Medulla oblongata (tissue), 1 donor: ENCODE data around the gene TNIP2.

ENCODE experiments used
- DNase-seq: peaks from one replicate; pipeline ENCODE4 v3.0.0-alpha.2; 2015; ENCODE audit errors: extremely low spot score

Gene TNIP2, protein sequence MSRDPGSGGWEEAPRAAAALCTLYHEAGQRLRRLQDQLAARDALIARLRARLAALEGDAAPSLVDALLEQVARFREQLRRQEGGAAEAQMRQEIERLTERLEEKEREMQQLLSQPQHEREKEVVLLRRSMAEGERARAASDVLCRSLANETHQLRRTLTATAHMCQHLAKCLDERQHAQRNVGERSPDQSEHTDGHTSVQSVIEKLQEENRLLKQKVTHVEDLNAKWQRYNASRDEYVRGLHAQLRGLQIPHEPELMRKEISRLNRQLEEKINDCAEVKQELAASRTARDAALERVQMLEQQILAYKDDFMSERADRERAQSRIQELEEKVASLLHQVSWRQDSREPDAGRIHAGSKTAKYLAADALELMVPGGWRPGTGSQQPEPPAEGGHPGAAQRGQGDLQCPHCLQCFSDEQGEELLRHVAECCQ

DNA sequence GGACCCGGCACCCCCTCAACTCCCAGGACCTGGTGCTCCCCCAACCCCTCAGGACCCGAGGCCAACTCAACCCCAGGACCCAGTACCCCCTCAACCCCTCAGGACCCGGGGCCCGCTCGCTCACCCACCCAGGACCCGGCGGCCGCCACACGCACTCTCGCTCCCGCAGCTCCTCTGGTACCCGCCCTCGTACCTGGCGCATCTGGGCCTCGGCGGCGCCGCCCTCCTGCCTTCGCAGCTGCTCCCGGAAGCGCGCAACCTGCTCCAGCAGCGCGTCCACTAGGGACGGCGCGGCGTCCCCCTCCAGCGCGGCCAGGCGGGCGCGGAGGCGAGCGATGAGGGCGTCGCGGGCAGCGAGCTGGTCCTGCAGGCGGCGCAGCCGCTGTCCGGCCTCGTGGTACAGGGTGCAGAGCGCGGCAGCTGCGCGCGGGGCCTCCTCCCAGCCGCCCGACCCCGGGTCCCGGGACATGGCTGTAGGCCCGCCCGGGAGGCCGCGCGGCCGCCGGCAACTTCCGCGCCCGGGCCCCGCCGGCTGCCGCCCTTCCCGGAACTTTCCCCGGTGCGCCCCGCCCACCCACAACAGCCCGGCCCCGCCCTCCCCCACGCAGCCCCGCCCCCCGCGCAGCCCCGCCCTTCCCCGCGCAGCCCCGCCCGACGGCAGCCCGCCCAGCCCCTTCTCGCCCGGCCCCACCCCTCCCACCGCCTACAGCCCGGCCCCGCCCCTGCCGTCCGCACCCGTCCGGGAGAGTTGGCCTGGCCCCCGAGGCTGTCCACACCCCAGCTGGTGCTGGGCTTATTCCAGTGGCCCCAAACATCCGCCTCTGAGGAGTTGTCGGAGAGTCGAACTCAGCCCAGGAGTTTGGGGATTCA is at the start of gene TNIP2:
Gene TNIP2, minus strand, starts transcription at position 516 of the 870 bp plus-strand sequence. Its CDS starts 47 bp downstream, at position 469.
- DNase-seq: peak; percentile 68

DNA sequence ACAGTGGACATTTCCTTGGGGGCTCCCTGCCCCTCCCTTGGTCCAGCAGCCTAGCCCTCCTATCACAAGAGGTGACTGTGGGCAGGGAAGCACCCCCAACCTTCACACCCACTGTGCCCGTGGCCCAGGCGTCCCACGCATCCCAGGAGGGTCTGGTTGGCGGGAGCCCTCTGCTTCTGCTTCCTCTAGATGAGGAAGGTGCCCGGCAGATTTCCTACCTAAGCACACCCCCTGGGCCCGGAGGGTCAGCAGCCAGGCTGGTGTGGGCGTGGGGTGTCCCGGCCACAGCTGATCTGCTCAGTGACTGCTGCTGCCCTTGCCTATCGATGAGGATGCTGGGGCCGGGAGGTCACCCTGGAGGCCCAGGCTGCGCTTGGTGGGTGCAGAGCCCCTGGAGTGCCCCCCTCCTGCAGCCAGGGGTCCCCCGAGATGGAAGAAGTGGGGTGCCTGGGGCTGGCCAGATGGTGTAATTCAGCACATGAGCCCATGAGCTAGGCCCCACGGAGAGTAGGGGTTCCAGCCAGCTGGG is 48.9 kb upstream of the TNIP2 start:
- DNase-seq: no peak

DNA sequence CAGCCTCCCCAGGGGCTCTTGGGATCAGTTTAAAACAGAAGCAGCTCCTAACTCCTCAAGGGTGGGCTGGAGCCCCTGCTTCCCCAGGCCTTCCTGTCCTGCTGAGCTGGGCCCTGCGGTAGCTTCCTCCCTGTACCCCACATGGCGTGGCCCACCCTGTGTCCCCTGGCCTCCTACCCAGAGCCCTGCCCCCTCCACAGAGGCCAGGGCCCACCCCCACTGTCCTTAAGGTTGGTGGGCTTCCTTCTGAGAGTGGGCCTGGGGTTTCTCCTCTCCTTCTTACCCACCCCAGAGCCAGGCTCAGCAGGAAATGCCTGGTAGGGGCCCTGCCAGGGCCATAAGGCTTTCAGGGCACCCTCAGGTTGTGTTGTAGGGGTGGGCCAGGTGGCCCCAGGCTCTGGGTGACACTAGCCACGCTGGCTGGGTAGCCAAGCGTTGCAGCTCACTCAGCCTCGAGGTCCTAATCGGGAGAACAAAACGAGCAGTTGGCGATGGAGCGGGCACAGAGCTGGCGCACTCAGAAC is 48.4 kb upstream of the TNIP2 start:
- no peak for DNase-seq

DNA sequence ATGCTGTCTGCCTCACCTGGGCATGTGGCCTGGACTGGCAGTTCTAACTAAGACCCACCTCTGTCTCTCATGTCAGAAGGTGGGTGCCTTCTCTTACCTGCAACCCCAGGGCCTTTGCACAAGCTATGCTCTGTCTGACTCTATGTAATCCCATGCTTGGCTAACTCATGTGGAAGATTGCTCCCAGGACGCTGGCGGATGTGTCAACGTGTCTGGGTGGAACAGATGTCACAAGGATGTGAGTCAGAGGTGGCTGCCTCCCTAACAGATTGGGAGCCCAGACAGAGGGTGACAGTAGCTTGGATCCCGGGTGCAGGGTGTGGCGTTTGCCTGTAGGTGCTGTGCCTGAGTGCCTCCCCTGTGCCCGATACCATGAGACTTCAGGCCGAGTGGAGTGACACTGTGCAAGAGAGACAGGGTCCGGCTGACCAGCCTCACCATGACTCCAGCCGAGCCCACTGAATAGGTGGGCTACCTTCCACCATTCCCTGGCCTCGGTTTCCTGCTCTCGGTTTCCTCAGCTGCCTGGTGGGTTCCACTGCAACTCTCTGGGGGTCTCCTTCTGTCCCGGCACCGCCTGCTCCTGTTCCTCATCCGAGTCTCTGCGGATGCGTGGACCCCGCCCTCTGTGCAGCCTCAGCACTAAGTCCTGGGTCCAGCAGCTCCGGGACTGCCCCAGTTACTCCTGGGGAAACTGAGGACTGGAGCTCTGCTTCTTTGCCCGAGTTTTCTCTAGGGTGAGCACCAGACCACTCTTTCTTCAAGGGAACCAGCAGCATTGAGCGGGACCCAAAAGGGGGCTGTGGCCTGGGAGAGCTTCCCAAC is 47.7 kb upstream of the TNIP2 start:
- no peak for DNase-seq

DNA sequence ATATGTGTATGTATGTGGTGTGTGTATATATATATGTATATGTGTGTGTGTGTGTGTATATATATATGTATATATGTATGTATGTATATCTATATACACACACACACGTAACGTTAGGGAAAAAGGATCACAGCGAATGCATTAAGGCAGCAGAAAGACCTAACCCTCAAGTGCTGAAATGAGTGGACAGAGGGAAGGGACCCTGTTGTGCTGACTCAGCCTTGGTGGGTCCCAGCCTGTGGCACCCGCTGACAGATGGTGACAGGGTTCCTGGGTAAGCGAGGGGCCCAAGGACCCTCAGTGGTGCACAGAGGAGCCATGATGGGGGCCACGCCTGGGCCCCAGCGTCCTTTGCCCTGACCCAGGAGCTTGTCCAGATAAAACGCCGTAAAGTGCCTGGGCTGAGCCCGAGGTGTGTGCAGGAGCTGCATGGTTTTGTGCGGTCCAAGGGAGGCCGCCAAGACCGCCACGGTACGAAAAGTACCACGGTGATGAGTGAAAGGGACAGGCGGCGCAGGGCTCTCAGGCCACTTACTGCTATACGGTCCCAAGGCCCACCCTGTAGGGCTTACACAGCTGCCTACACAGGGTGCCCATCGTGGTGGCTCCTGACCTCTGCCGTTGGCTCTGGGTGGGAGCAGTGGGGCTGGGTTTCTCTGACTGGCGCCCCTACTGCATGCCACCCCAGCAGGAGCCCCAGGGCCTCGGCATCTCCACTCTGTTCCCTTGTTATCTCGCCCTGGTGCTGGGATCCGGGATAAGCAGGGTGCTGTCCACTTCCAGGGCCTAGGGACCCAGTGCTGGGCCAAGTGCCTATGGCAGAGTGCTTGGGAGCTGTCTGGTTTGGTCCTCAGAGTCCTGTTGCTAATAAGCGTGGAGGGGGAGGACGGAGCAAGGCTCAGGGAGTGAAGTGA is 46.7 kb upstream of the TNIP2 start:
- no peak for DNase-seq

DNA sequence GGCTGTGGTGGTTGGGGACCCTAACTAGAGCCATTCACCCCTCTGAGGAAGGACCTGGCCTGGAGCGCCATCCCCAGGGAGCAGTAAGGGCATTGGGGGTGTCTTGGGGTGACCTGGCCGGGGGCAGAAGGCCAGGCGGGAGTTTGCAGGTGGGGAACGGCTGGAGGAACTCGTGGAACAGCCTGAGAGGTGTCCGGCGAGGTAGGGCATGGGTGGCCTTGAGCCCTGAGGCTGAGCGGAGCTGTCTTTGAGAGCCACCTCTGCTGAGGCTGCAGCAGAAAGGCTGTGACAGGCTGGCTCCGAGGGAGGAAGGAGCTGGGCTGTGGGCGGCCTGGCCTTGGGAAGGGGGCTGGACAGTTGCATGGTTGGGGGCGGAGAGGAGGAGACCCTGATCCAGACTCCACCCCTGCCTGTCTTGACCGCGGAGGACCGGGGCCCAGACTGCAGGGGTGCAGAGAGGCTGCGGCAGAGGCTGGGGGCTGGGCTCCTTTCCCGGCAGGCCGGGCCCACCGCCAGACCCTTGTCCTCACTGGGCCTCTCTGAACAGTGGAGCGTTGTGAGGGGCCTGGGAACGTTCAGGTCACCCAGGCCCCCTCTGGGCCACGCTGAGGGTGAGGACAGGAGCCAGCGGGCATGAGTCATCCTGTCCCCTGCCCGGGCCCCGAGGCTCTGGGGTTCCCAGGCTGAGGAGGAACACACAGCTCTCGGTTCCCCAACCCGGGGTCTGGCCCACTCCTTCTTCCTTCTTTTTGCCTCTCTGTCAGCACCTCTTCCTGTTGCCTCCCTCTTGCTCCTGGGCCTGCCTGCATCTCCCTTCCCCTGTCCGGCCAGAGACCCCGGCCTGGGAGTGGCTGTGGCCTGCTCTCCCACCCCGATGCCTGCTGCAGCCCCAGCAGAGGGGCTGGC is 44.8 kb upstream of the TNIP2 start:
- DNase-seq: peak; percentile 90

DNA sequence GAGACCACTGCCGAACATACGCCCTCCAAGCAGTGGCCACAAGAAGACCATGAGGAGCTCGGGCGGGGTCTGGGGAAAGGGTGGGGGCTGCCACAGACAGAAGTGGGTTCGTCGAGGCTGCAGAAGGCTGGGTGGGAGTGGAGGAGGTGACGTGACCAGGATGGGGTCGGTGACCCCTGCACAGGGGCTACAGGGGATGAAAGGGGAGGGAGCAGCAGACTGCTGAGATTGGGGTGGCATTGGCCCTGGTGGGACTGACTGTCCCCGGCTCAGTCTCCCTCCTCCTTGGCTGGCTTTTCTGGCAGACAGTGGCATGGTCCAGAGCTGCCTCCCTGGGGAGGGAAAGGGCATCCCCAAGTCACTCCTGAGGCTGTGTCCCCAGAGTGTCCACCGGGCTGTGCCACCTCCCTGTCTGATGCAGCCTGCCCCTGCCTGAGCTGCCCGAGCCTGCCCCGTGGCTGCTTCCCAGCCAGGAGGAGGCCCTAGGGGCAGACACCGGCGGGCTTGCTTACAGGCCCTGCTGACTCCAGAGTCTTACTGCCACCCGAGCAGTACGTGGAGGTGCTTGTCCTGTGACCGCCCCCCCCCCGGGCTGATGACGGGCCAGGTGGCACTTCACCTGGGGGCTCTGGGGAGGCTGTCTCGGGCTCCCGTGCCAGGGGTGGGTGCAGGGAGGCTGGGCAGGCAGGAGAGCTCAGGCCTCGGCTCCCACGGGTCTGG is 44.0 kb upstream of the TNIP2 start:
- DNase-seq: peak; percentile 53

DNA sequence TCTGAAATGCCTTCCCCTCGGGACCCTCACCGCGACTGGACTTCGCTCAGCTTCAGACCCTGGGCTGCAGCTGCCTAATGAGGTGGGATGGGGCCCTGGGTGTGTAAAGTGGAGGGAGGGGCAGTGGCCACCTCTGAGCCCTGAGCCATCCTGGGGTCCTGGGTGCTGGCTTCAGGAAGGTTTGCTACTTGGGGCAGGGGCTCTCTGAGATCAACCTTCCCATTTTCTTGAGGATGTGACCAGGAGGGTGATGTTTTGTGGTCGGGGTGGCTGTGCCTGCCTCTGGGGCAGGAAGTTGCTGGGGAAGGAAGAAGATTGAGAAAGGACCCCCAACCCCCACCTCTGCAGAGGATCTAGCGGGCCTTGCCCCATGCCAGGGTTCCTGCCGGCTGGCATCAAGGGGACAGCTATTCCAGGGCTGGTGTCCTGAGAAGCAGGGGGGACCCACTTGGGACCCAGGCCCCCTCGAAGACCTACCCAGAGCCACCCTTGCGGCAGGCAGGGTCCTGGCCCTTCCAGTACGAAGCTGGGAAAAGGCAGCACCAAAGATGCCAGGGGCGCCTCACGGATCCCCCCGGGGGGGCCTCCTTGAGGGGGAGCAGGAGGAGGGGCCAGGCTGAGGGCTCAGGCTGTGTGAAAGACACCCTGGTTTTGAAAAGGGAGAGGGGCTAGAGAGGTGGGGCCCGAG is 43.2 kb upstream of the TNIP2 start:
- DNase-seq: no peak

DNA sequence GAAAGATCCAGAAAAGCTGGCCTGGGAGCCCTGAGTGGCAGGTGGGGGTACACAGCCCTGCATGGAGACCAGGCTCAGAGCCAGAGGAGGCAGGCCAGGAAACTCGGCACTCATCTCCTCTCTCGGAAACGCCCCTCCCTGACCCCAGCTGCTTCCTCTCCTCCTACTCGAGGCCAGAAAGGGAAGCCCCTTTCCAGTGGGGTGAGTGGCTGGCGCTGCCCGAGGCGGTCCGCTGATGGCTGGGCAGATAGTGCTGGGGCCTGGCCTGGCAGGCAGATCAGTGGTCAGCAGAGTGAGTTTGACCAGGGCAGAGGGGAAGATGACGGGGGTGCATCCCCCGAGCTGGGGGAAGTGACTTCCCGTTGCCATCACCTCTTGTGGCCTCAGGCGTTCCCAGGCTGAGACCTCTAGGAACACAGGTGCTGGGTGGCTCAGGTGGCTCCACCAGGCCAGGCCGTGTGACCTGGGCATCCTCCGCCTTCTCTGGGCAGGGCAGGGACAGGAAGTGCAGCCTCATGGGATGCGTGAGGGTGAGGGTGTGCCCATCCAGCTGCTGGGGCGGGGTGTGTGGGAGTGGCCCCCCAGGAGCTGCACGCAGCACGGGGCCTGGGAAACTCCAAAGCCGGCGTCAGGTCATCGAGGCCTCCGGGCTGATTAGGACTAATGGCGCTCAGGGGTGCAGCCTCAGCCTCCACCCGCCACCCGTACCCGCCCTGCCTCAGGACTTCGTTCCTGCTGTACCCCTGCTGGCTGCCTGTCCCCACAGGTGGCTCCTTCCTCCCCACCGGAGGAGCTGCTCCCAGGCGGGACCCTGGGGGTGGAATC is 42.5 kb upstream of the TNIP2 start:
- peak; percentile 78 for DNase-seq

DNA sequence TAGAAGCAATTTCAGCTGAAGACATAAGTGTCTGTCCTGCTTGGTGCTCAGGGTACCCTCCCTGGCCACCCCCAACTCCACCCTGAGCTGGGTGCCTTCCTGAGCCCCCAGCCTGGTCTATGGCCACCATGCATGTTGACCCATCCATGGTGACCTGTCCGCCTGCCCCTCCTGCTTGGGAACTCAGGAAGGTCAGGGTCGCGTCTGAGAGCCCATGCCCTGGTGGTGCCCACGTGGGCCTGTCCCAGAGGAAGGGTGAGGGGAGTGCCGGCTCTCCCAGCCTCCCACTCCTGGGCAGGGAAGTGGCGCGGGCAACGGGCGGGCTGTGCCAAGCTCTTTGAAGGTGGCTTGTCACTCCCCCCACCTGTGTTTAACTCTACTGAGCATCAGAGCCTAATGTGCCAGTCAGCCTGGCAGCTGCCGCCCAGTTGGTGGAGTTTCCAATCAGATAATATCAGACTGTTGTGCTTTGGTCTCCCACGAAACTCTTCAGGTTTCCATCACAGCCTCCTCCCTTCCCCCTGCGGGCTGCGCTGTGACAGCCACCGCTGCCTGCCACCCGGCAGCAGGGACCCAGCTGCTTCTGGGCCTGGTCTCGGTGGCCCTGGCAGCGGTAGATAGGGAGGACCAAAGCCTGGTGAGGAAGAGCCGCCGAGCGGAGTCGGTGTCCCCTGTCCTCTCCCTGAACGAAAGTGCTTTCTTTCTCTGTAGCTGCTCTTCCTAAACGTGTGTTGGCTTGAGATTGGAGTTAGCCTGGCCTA is 41.6 kb upstream of the TNIP2 start:
- DNase-seq: no peak

DNA sequence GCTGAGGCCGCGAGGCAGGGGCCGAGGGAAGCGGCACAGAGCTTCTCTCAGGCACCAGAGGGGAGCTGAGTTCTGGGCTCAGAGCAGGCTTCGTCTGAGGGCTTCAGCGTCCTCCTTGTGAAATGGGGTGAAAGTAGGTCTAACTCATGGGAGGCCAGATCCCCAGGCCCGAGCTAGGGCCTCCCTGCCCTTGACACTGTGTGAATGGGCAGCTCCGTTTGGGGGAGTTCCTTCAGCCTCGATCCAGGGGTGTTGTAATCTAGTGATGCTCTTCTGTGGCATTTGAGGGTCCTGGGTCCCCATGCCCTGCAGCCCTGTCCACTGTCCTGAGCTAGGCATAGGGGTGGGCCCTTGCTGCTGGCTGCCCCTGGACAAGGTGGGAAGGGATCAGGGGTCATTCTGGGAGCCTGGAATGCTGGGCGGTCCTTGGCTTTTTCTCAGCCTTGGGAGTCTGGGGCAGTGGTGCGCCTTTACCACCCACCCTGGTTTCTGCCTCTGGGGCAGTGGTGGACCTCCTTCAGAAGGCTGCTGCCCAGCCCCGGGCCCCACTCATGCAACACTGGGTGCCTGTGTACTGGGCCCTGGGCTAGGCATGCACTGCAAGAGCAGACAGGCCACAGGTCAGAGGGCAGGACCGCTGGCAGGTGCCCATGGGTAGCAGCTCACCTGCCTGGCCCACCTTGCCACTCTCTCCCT is 40.9 kb upstream of the TNIP2 start:
- DNase-seq: no peak

DNA sequence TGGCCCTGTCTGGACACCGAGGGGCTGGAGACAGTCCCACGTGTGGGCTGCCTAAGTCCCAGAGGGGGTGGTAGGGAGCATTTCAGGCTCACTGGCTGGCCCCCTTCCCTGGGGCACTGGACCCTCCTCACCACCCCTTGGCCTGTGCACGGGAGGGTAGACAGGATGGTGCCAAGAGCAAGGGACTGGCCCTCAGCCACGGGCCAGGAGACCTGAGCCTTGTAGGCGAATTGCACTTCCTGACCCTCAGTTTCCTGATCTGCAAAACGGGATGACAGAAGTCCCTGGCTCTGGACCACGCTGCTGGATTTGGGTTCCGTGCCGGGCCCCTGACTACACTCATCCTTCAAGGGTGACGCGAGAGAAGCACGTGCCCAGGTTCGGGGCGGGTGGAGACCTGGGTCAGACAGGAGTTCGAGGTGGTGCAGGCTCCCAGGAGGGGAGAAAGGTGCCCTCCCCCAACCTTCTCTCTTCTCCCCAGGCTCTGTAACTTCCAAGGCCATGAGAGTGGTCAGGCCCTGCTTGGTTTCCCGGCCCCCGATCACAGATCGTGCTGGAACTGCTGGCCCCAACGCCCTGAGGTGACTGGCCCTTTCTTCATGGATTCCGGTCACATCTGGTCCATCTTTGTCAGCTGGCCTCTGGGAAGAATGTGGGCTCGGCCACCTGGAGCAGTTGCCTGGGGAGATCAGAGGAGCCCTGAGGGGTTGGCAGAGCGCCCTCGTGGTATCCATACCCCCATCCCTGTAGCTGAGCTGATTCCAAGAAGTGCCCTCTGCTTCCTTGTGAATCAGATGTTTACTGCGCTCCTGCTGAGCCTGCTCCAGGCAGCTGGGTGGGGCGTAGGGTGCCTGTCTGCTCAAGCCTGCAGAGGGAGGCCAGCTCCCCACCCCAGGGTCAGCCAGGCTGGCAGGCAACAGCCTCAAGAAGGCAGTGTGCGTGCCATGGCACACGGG is 40.0 kb upstream of the TNIP2 start:
- no peak for DNase-seq

DNA sequence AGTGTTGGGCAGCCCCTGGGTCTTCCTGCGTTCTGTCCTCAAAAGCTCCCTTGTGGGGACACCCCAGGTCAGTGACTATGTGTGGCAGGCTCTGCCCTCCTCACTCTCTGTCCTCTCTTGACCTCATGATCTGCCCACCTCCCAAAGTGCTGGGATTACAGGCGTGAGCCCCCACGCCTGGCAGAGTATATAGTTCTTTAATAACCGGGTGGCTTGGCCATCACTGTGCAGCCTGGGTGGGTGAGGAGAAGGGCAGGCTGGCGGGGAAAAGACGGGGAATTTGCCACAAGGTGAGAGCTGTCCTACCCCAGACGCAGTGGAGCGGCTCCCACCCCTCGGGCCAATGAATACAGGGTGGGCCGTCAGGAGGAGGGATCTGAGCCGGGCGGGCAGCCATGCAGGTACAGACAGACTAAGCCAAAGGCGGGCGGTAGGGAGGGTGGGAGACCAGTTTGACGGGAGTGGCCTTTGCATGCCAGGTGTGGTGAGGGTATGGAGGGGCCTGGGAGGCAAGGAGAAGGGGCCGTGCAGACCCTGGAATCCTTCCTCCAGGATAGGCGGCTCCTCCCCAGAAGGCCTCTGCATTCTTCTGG is 39.3 kb upstream of the TNIP2 start:
- DNase-seq: no peak
